T47D (cell line): ENCODE measurements around the gene FHIT.
"Not testable (repeated sequence)": the region's sequence is repeated elsewhere in the genome, so short reads cannot be mapped to it uniquely, and the experiment has no call there.

ENCODE experiments used
- DNase-seq, 2 experiments: peaks; one replicate each; pipeline versions ENCODE4 v3.0.0 to v3.0.0-alpha.2; 2011 to 2012; ENCODE audit warnings: low read depth in 1 of 2, low spot score in 1 of 2
- JUND ChIP-seq: IDR thresholded peaks from 2 replicates; pipeline ENCODE4 v1.6.1; 2012; ENCODE audit warnings: low read depth
- in situ Hi-C: cut with HindIII; loops from 2 replicates; pipeline ENCODE4 v1.10.0; 2016; ENCODE audit warnings: low sequenced_read_pairs, low pct_unique_long_range_greater_than_20kb

The FHIT gene

DNA sequence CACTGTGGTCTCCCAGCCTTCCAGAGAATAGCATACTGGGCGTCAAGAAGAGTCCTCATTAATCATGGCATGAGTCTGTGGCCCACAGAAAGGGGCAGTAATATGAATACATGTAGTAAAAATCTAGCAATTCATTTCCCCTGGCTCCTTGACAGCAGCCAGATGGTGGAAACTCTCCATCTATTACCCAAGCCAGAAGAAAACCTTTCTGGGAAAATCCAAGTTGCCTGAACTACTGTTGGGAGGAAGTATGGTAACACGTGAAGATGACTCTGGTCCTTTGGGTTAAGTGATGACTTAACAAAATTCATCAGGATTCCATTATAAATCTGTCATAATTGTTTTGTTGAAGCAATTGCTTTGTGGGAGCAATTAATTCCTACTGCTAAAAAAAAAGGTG lies 530.5 kb downstream of the FHIT start:
- no peak for DNase-seq
- TF ChIP-seq JUND, result no peak
- in situ Hi-C loops, result no loop called here

GRCh38 chr3:60716573-60716972 lies 534.7 kb downstream of the FHIT start:
- no peak for DNase-seq
- in situ Hi-C loops, result no loop called here
- no peak for TF ChIP-seq JUND

DNA sequence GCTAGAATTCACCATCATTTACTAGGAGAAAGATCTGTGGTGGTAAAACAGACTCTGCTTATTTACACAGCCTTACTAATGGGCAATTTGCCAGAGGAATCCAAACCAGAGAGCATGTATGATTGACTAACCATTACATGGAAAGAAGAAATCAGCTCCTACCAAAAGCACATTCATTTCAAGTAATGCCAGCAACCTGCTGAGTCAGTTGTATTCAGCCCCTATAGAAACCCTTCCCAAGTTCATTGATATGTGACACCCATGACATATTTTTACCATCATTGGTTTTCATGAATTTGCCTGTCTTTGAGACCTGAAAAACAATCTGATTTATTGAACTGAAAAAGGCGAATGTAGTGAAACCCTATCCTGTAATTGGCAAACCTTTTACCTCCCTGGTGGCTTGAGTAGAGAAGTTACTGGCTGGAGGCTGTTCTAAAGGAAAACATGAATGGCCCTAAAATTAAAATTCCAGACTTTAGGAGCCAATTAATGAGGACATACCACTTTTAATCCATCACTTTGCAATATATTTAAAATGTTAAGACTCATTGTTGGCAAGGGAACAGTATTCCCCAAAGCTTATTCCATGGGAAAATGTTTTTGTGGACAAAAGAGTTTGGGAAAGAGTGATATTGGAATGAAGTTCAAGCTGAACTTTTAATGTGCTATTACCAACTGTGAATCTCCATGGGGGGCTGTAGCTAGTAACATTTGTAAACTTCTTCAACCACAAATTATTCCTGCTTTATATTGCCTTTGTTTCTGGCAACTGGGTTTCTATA lies 542.9 kb downstream of the FHIT start:
- in situ Hi-C loops, result no loop called here
- no peak for DNase-seq

DNA sequence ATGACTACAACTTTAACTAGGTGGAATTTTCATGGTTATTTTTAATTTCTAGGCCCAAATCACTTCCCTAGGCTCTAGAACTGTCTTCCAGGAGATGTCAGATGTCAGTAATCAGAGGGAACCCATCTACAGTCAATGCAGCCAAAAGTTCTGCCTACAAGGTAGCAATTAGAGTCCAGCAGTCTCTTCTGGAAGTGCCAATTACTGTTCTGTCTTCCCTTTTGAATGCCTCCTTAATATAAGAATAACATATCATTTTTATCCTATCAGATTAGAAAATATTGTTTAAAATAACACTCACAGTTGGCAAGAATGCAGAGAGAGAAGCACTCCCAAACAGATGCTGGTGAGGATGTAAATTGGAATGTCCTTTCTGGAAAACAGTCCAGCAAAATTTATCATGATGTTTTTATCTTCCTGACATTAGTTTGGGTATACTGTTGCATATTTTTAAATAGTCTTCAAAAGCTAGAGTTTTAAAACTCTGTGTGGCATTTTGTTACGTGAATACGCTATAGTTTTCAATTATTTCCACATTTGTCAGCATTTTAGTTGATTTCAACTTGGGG lies 543.7 kb downstream of the FHIT start:
- in situ Hi-C loops, result no loop called here
- DNase-seq, result no peak
- no peak for TF ChIP-seq JUND

More for the DNA sequence above, 542.9 kb downstream of the FHIT start:
- TF ChIP-seq JUND, result no peak

DNA sequence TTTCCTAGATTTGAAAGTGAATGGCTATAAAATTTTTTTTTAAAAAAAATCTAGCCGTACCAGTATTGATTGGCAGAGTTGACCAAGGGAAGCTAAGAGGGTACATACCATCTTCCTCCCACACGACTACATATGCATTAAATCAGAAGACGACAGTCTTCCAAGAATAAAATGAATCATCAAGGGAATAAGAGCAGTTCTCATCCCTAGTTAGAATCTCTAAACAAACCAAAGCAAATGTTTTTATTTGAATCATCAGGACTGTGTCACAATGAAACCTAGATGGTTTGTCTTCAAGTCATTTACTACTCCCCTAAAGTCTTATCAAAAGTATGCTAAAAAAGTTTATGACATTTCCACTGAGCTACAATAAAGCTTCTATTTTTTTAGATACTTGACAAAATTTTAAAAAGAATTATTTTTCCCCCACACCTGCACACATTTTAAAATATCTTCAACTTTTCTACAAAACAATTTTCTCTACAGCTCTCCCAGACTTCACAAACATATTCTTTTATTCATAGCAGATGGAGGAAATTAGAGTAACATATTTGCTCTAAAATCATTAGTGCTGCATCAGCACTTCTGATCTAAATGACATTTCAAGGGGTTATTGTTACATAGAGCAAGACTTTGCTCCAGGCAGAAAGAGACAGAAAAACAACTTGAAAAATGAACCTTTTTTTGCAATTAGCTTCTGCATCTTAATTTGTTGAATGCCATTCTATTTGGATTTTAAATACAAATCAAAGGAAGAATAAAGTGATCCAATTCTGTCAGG lies 547.1 kb downstream of the FHIT start:
- in situ Hi-C loops, result no loop called here
- no peak for TF ChIP-seq JUND
- no peak for DNase-seq

DNA sequence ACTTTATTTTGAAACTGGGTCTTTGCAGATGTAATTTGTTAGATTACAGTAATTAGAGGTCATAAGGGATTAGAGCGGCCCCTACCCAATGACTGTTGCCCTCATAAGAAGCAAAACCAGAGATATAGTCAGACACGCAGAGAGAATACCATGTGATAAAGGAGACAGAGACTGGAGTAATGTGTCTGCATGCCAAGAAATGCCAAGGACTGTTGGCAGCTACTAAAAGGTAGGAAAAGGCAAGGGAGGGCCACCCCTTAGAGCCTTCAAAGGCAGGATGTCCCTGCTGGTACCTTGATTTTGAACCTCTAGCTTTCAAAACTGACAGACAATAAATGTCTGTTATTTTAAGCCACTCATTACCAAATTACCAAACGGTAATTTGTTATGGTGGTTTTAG lies 548.2 kb downstream of the FHIT start:
- in situ Hi-C loops, result no loop called here
- DNase-seq, result no peak
- TF ChIP-seq JUND, result no peak

DNA sequence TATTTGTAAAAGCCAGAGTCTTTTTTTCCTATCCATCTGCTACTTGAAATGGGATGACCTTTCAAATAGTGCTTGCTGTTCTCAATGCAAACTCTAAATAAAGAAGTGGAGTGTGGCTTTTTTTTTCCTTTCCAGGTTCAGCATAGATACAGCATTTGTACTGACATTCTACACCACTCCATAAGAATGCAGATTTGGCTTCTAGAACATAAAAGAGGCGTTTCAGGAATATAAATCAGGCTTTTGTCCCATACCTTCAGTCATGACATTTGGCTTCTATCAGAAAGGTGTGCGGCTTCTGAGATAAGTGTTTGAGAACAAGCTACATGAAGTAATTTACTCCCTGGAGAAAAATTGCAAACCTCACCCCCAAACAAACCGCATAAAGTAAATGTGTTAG lies 553.1 kb downstream of the FHIT start:
- DNase-seq, result no peak
- in situ Hi-C loops, result no loop called here
- no peak for TF ChIP-seq JUND

DNA sequence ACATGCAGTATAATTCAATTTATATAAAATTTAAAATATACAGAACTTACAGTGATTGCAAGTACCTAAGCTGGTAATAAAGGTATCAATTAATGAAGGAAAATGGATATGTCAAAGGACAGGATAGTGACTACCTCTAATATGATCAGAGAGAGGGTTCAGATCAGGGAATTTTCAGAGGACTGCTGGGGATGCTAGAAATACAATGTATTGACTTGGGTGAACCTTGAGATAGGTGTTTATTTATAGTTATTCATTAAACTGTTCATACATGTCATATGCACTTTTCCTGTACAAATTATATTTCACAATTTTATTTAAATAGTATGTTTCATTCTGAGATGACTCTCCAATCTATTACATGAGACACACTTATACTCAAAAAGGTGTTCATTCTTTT lies 554.1 kb downstream of the FHIT start:
- no peak for TF ChIP-seq JUND
- in situ Hi-C loops, result no loop called here
- DNase-seq, result no peak

DNA sequence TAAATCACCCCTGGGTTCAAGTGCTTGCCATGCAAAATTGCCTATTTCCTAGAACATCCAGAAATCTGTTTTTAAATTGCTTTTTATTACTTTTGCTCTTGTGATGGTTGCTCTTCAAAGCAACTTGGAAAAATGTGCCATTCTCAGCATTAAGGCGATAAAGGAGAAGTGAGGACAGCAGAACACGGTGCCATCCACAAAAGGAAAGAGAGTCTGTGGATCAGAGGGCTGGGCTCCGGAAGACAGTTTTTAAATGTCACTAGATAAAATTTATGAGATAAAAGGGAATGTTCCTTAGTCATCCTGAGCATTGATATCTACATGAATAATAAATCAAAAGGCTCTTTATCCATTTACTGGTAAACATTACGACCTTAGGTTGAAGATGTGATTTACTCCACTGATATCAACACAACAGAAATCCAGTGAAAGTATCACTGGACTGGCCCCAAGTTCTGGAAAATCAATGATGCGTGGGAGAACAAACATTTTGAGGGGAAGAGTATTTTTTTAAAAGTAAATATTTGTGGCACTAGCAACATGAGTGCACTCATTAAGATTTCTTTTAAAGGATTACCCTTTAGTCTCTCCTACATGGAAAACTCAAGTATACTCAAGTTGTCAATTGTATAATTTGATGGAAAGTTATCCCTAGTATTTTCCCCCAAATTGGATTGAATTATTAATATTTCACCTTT lies 554.7 kb downstream of the FHIT start:
- in situ Hi-C loops, result no loop called here
- DNase-seq, result no peak

DNA sequence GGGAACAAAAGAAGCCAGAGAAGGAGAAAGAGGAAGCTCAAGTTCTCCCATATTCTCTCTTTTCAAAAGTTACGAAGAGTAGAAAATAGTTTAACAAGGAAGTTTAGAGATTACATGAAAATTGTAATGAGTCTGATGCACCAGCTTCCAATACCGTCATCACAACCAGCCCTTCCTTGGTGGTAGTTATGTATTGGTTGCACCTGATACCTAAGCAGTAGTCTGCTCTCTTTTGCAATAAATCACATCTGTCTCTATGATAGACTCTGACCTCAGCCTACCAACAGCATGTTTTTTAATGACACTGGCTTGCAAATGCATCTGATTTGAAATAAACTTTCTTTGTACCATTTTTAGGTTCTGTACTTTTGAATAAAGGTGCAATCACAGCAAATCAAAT lies 575.8 kb downstream of the FHIT start:
- TF ChIP-seq JUND, result no peak
- in situ Hi-C loops, result no loop called here
- DNase-seq, result no peak

More for the DNA sequence above, 554.7 kb downstream of the FHIT start:
- no peak for TF ChIP-seq JUND

DNA sequence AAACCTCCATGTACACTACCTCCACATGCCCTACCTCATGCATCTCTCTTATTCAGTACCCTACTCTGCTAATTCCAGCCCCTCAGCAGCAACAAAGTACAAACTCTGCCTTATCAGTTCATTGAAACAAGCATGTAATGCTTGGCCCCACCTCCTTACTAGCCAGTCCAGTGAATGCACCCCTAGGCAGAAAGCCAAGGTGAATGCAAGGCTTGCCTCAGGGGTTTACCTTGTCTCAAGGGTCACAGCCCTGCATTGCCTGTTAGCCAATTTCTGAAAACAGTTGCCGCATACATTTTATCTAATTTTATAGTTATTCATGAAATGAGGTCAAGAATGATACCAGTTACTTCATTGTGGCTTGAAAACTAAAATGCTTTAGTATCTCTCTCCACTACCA lies 576.4 kb downstream of the FHIT start:
- DNase-seq, result no peak
- TF ChIP-seq JUND, result no peak
- in situ Hi-C loops, result no loop called here

- no peak for TF ChIP-seq JUND
- in situ Hi-C loops, result no loop called here
- DNase-seq, result no peak
Measured at GRCh38 chr3:60673123-60673522, 578.1 kb downstream of the FHIT start.

- DNase-seq, in situ Hi-C loops: not testable (repeated sequence)
Measured at GRCh38 chr3:60672337-60672736, 578.9 kb downstream of the FHIT start.
